HG03432 (cell line): Measurements from ENCODE around the gene RALB.
"Not testable (repeated sequence)": the region's sequence is repeated elsewhere in the genome, so short reads cannot be mapped to it uniquely, and the experiment has no call there.

Experiments used
- ATAC-seq: cut with Tn5 transposase; IDR thresholded peaks from one replicate; pipeline ENCODE4 v1.9.1; 2021; ENCODE audit warnings: mild to moderate bottlenecking, moderate library complexity; ENCODE audit not compliant: unreplicated experiment

RALB gene

GRCh38 chr2:120313695-120314615 lies 61.3 kb downstream of the RALB start:
- ATAC-seq = no peak

GRCh38 chr2:120314690-120315366 lies 62.2 kb downstream of the RALB start:
- no peak for ATAC-seq

- no peak for ATAC-seq
Observed at GRCh38 chr2:120315367-120316033, 62.8 kb downstream of the RALB start.

- ATAC-seq = no peak
Observed at GRCh38 chr2:120316071-120316470, 63.4 kb downstream of the RALB start.

- no peak for ATAC-seq
Observed at GRCh38 chr2:120316528-120317179, 64.0 kb downstream of the RALB start.

GRCh38 chr2:120317180-120317533 lies 64.5 kb downstream of the RALB start:
- no peak for ATAC-seq

- ATAC-seq = no peak
Observed at GRCh38 chr2:120317916-120318315, 65.3 kb downstream of the RALB start.

- no peak for ATAC-seq
Observed at GRCh38 chr2:120318626-120319025, 66.0 kb downstream of the RALB start.

GRCh38 chr2:120319123-120319522 lies 66.5 kb downstream of the RALB start:
- no peak for ATAC-seq

GRCh38 chr2:120319686-120320317 lies 67.2 kb downstream of the RALB start:
- ATAC-seq = no peak

- ATAC-seq = no peak
Observed at GRCh38 chr2:120320318-120320851, 67.7 kb downstream of the RALB start.

GRCh38 chr2:120320887-120321556 lies 68.4 kb downstream of the RALB start:
- not testable (repeated sequence) for ATAC-seq

GRCh38 chr2:120321721-120322284 lies 69.2 kb downstream of the RALB start:
- no peak for ATAC-seq

GRCh38 chr2:120322329-120322728 lies 69.7 kb downstream of the RALB start:
- ATAC-seq = no peak

- no peak for ATAC-seq
Observed at GRCh38 chr2:120323214-120323613, 70.6 kb downstream of the RALB start.

GRCh38 chr2:120323807-120324399 lies 71.3 kb downstream of the RALB start:
- no peak for ATAC-seq

- no peak for ATAC-seq
Observed at GRCh38 chr2:120324933-120325332, 72.3 kb downstream of the RALB start.

- no peak for ATAC-seq
Observed at GRCh38 chr2:120326066-120326465, 73.4 kb downstream of the RALB start.
